A673 (cell line): ENCODE measurements around the gene SYT13. TPM values are rescaled to one million over a fixed set of nuclear protein-coding genes. Genes with fewer than 3 reads are reported as not detected.
A peak's percentile ranks its signal among the peaks of the same experiment; 100 is the strongest.

Experiments
- BruUV-seq: library from RNA; stranded (reverse); fragments of 400-500 nt; replicated peaks from 2 replicates; lab custom pipeline; 2021; lab: Mats Ljungman, UMichigan
- CTCF ChIA-PET: fragments of 300-600 bp; sonication (Branson Sonifier 250); formaldehyde crosslinking; loops from one replicate; lab custom pipeline; 2022; ENCODE audit warnings: antibody characterized with exemption; lab: Charles Lee
- POLR2A ChIA-PET: fragments of 300-600 bp; sonication (Branson Sonifier 250); formaldehyde crosslinking; loops from one replicate; lab custom pipeline; 2022; ENCODE audit warnings: antibody characterized with exemption; ENCODE audit not compliant: low non-redundant PET; lab: Charles Lee
- DNase-seq: peaks from one replicate; pipeline ENCODE4 v3.0.0-alpha.2; 2015; ENCODE audit warnings: low spot score
- H3K27ac ChIP-seq: fragments of 200-600 bp; sonication (generic); 2 replicates; pipeline ENCODE4 v1.5.1; 2016; ENCODE audit warnings: mixed run types, low read depth, mild to moderate bottlenecking, mixed read lengths, antibody characterized with exemption, low read length; ENCODE audit not compliant: poor library complexity, severe bottlenecking
- H3K27me3 ChIP-seq: fragments of 200-600 bp; sonication (generic); replicated peaks from 2 replicates; pipeline ENCODE4 v1.6.1; 2017; ENCODE audit warnings: mixed run types, low read depth, mild to moderate bottlenecking, mixed read lengths, antibody characterized with exemption, low read length; ENCODE audit not compliant: insufficient read depth, poor library complexity
- H3K36me3 ChIP-seq: fragments of 200-600 bp; sonication (generic); 2 replicates; pipeline ENCODE4 v1.6.1; 2016; ENCODE audit warnings: mixed run types, mild to moderate bottlenecking, mixed read lengths, antibody characterized with exemption, low read length; ENCODE audit not compliant: insufficient read depth, poor library complexity, severe bottlenecking
- H3K4me1 ChIP-seq: fragments of 200-600 bp; sonication (generic); 2 replicates; pipeline ENCODE4 v1.6.1; 2017; ENCODE audit warnings: mixed run types, mild to moderate bottlenecking, mixed read lengths, antibody characterized with exemption, low read length; ENCODE audit not compliant: insufficient read depth, poor library complexity, severe bottlenecking
- H3K4me3 ChIP-seq: fragments of 200-600 bp; sonication (generic); 2 replicates; pipeline ENCODE4 v1.5.1; 2016; ENCODE audit warnings: low read depth, mixed run types, mild to moderate bottlenecking, mixed read lengths, low read length; ENCODE audit not compliant: poor library complexity, severe bottlenecking
- H3K9me3 ChIP-seq: fragments of 200-600 bp; sonication (generic); 2 replicates; pipeline ENCODE4 v1.6.1; 2016; ENCODE audit warnings: mixed run types, low read depth, mild to moderate bottlenecking, mixed read lengths, antibody characterized with exemption, low read length; ENCODE audit not compliant: poor library complexity, severe bottlenecking
- EZH2 ChIP-seq: fragments of 200-600 bp; sonication (generic); IDR thresholded peaks from 2 replicates; pipeline ENCODE4 v1.6.1; 2017; ENCODE audit warnings: borderline replicate concordance, low read depth, mild to moderate bottlenecking, mixed read lengths, antibody characterized with exemption, low read length; ENCODE audit not compliant: poor library complexity, severe bottlenecking
- intact Hi-C: fragments of 100-400 bp; cut with micrococcal nuclease; formaldehyde crosslinking; loops from one replicate; pipeline ENCODE4 v1.10.0; 2022; ENCODE audit not compliant: unreplicated experiment
- total RNA-seq: library from RNA; stranded (reverse); gene quantifications from 2 replicates; pipeline ENCODE4 v1.2.3, GENCODE V29; 2021
- TF ChIP-seq, protein P1 (sequence below): fragments of 300-800, 200-600 bp; sonication (generic); conservative IDR thresholded peaks from 2 replicates; pipeline ENCODE4 v1.5.1; 2017; ENCODE audit warnings: low read depth, mild to moderate bottlenecking, antibody characterized with exemption, low read length, moderate library complexity, mixed read lengths

Gene SYT13
- total RNA-seq, 1 experiment from 2014 or later, result 0.30 TPM

- no peak overlapping the region for H3K4me3 ChIP-seq
- BruUV-seq, result no TSS peak
- peaks cover 13% of the 10 kb centered on the region for H3K9me3 ChIP-seq
- H3K27ac ChIP-seq, result no peak overlapping the region
- H3K4me1 ChIP-seq, result peaks cover 10% of the 10 kb centered on the region
- H3K27me3 ChIP-seq, result peaks cover 25% of the 10 kb centered on the region
- ChIA-PET CTCF (interaction anchor here (0.9 to 1.6 kb wide), 2 partner anchors 14 to 28 kb away, joined by 3 to 5 read pairs; no protein-coding TSS in a partner anchor), POLR2A (no interaction called here)
- H3K36me3 ChIP-seq, result no peaks in the 10 kb centered on the region
- peak; percentile 92 for DNase-seq
- intact Hi-C loops, result no loop called here
- TF ChIP-seq, protein P1, sequence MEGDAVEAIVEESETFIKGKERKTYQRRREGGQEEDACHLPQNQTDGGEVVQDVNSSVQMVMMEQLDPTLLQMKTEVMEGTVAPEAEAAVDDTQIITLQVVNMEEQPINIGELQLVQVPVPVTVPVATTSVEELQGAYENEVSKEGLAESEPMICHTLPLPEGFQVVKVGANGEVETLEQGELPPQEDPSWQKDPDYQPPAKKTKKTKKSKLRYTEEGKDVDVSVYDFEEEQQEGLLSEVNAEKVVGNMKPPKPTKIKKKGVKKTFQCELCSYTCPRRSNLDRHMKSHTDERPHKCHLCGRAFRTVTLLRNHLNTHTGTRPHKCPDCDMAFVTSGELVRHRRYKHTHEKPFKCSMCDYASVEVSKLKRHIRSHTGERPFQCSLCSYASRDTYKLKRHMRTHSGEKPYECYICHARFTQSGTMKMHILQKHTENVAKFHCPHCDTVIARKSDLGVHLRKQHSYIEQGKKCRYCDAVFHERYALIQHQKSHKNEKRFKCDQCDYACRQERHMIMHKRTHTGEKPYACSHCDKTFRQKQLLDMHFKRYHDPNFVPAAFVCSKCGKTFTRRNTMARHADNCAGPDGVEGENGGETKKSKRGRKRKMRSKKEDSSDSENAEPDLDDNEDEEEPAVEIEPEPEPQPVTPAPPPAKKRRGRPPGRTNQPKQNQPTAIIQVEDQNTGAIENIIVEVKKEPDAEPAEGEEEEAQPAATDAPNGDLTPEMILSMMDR, result no peak
- no peak for TF ChIP-seq EZH2
Observed at GRCh38 chr11:45280449-45280848, 5.7 kb downstream of the SYT13 start.

DNA sequence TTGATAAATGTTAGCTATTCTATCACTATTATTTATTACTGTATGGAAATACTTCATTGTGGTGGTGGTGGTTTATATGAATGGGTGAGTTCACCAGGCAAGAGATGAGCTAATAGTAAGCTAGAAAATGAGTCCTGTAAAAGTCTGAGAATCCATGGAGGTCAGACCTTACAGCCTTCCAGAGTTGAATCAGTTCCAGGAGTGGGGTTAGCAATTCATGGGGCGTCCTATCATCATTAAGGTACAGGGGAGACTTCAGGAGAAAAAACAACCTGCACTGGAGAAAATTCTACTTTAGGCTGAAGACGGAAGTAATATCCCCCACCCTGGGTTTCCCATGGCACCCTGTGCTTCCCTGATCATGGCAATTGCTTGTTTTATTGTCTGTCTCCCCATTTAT is 6.5 kb downstream of the SYT13 start:
- ChIA-PET CTCF (interaction anchor here (1.6 kb wide), 1 partner anchor 27 kb away, joined by 5 read pairs; no protein-coding TSS in a partner anchor), POLR2A (no interaction called here)
- intact Hi-C loops, result no loop called here
- H3K27ac ChIP-seq, result no peak overlapping the region
- TF ChIP-seq, protein P1, result no peak
- no peak for TF ChIP-seq EZH2
- peaks cover 13% of the 10 kb centered on the region for H3K9me3 ChIP-seq
- H3K4me1 ChIP-seq, result peaks cover 10% of the 10 kb centered on the region
- H3K4me3 ChIP-seq, result no peak overlapping the region
- no peaks in the 10 kb centered on the region for H3K36me3 ChIP-seq
- peaks cover 17% of the 10 kb centered on the region for H3K27me3 ChIP-seq
- BruUV-seq, result no TSS peak
- no peak for DNase-seq

- Histone ChIP-seq H3K27me3 (peaks cover 19% of the 10 kb centered on the region), H3K4me1 (peaks cover 10% of the 10 kb centered on the region), H3K9me3 (peaks cover 13% of the 10 kb centered on the region), H3K36me3 (no peaks in the 10 kb centered on the region), H3K27ac (no peak overlapping the region), H3K4me3 (no peak overlapping the region)
- TF ChIP-seq EZH2, result no peak
- TF ChIP-seq, protein P1, result no peak
- POLR2A ChIA-PET, result no interaction called here
- peak; percentile 28 for DNase-seq
- intact Hi-C loops, result no loop called here
- no TSS peak for BruUV-seq
- CTCF ChIA-PET, result no interaction called here
Observed at GRCh38 chr11:45278714-45279113, 7.4 kb downstream of the SYT13 start.
